GM12891 (cell line): ENCODE results near the gene GATA6.

Source experiments
- POLR2A ChIP-seq: IDR thresholded peaks from 2 replicates; pipeline ENCODE4 v1.6.1; 2011; ENCODE audit warnings: low read depth, low read length, control low read depth
- POLR2AphosphoS5 ChIP-seq: IDR thresholded peaks from 2 replicates; pipeline ENCODE4 v1.6.1; 2011; ENCODE audit warnings: low read depth, low read length, control low read depth
- SPI1 ChIP-seq: IDR thresholded peaks from 2 replicates; pipeline ENCODE4 v1.6.1; 2011; ENCODE audit warnings: low read depth, low read length, control low read depth
- TAF1 ChIP-seq: IDR thresholded peaks from 2 replicates; pipeline ENCODE4 v1.6.1; 2011; ENCODE audit warnings: low read depth, low read length, control low read depth

DNA sequence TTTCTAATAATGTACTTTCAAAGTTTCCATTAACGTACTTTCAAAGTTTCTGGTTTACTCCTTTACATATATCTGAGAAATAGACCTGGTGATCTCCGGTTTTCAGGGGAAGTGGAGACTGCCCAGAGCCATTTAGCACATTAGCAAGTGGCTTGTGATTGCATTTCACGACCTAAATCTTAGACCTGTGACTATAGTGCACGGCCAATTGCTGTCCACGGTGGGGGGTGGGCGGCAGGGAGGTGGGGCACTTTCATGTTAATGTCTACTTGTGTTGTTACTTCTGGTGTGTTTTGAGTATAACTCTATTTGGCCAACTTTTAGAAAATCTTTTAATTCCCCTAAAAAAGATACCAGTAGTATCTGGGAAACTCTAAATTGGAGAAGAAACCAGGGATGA, 11.3 kb downstream of the GATA6 start:
- TF ChIP-seq POLR2AphosphoS5 (no peak), POLR2A (no peak), SPI1 (no peak), TAF1 (no peak)
